Tibial artery (tissue), 4 donors: ENCODE measurements around the gene CWC15.
"Not testable (repeated sequence)": the region's sequence is repeated elsewhere in the genome, so short reads cannot be mapped to it uniquely, and the experiment has no call there.

Experiments
- DNase-seq, 2 donors: peaks; one replicate each; pipeline ENCODE4 v3.0.0-alpha.2; 2019
- H3K27ac ChIP-seq, 2 donors: fragments of 200-600 bp; sonication (generic) in 1 of 2; 1 replicate in 1 of 2; 2 replicates in 1 of 2; pipeline ENCODE4 v1.5.1; 2018 to 2019; ENCODE audit warnings: mild to moderate bottlenecking in 1 of 2
- H3K27me3 ChIP-seq, 2 donors: fragments of 200-600 bp; sonication (generic) in 1 of 2; one replicate each; pipeline versions ENCODE4 v1.5.1 to v1.6.0; 2016 to 2019
- H3K36me3 ChIP-seq, 3 donors: fragments of 200-600 bp; sonication (generic) in 2 of 3; one replicate each; pipeline ENCODE4 v1.5.1; 2016 to 2019; ENCODE audit warnings: mild to moderate bottlenecking in 2 of 3
- H3K4me1 ChIP-seq, 4 donors: fragments of 200-600 bp; sonication (generic) in 2 of 4; 1 replicate in 3 of 4; 2 replicates in 1 of 4; pipeline ENCODE4 v1.5.1; 2016 to 2019
- H3K4me3 ChIP-seq, 2 donors: fragments of 200-600 bp; sonication (generic) in 1 of 2; 1 replicate in 1 of 2; 2 replicates in 1 of 2; pipeline ENCODE4 v1.5.1; 2018 to 2019; ENCODE audit warnings: mild to moderate bottlenecking in 2 of 2
- H3K9me3 ChIP-seq, 3 donors: fragments of 200-600 bp; sonication (generic) in 1 of 3; one replicate each; pipeline ENCODE4 v1.5.1; 2016 to 2019
- CTCF ChIP-seq, 2 experiments: fragments of 200-600 bp in 1 of 2; fragments of 450-650 bp in 1 of 2; IDR thresholded peaks; one replicate each; pipeline ENCODE4 v1.5.1; 2017 to 2019; ENCODE audit warnings: antibody characterized with exemption in 2 of 2, mild to moderate bottlenecking in 1 of 2, moderate library complexity in 1 of 2
- intact Hi-C: fragments of 100-400 bp; cut with DNase I; formaldehyde crosslinking; loops from one replicate; pipeline ENCODE4 v1.15.0; 2023; ENCODE audit warnings: low total_unique reads

CWC15 gene

DNA sequence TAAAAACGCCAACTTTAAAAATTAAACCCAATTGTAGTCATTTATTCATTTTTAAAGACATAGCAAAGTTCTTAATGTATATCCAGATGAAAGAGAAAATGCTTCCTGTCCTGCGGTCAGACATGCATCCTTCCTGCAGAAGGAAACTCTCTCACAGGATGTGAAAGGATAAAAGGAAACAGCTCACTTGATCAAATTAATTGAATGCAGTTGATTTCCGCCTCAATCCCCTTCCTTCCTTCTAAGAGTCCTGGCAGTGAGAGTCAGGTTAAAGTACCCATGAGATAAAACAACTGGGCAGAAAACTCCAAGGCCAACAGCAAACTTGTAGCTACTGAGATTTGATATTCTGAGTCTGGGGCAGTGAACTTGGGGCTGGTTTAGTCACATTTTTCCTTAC lies 38.5 kb downstream of the CWC15 start:
- Histone ChIP-seq H3K4me3 (no peak overlapping the region), H3K9me3 (no peaks in the 10 kb centered on the region), H3K27me3 (no peaks in the 10 kb centered on the region), H3K27ac (no peak overlapping the region), H3K4me1 (peaks cover 0 to 23% (median 12%) of the 10 kb centered on the region in 4 donors), H3K36me3 (no peaks in the 10 kb centered on the region)
- DNase-seq: no peak
- no peak for TF ChIP-seq CTCF (IDR thresholded peaks at IDR 0.05)
- intact Hi-C loops: no loop called here

DNA sequence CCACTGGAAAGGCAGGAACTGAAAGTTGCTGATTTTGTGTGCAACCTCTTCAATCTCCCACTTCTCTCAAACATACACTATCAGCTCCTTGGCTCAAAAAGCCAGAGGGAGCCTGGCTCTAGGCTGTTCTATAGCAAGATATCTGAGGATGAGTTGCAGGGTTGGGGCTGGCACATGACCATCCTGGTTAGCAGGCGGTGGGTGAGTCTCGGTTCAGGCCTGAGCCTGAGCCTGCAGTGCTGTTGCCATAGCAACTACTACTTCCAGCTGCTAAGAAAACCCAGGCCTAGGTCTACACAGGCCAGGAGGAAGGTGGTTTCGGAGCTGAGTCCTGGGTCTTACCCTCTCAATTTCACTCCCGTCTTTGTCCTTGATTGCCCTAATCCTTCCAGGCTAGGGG lies 39.0 kb downstream of the CWC15 start:
- intact Hi-C loops: no loop called here
- Histone ChIP-seq H3K36me3 (no peaks in the 10 kb centered on the region), H3K27ac (no peak overlapping the region), H3K9me3 (no peaks in the 10 kb centered on the region), H3K4me3 (no peak overlapping the region), H3K4me1 (peaks cover 0 to 23% (median 14%) of the 10 kb centered on the region in 4 donors), H3K27me3 (no peaks in the 10 kb centered on the region)
- no peak for TF ChIP-seq CTCF (IDR thresholded peaks at IDR 0.05)
- no peak for DNase-seq

DNA sequence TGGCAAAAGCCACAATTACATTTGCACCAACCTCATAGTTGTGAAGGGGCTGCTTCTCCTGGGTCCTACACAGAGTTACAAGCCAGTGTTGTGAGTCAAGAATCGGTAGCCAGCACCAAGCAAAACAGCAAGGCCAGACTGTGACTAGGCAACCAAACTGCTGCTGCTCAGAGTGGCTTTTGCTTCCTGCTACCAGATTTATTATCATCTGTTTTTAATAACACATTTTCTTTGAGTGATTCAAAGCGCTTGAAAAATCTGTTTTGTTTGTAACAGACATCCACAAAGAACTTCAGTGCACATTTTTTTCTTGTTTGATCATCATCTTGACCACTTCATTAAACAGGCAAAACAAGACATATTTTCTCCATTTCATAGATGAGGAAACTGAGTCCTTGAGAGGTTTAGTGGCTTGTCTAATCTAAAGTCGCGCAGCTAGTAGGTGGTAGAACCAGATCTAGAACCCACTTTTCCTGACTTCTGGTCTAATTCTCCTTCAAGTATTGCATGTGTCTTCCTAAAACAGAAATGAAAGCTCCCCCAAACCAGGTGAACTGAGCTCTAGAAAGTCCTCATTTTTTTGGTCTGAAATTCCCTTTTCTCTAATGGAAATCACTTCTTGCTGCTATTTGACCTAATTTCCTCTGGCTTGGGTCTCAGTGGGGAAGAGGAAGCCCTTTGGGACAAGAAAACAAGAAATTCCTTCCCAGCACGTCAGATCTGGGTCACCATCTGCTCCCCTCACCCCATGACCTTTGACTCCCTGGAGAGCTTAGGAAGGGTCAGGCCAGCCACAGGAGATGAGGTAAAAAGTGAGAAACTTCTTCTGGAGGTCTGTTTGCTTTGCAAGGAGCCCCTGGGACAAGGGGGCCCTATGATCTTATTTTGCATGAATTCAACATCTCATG lies 39.9 kb downstream of the CWC15 start:
- TF ChIP-seq CTCF (IDR thresholded peaks at IDR 0.05): no peak
- H3K36me3 ChIP-seq: no peaks in the 10 kb centered on the region
- H3K9me3 ChIP-seq: no peaks in the 10 kb centered on the region
- intact Hi-C loops: no loop called here
- H3K4me1 ChIP-seq: peaks cover 0 to 23% (median 15%) of the 10 kb centered on the region in 4 donors
- H3K27ac ChIP-seq: peak overlapping the region in 1 of 2 donors; percentile 45
- DNase-seq: peak; percentile 54 to 72
- no peak overlapping the region for H3K4me3 ChIP-seq
- H3K27me3 ChIP-seq: no peaks in the 10 kb centered on the region

- Histone ChIP-seq H3K9me3 (no peaks in the 10 kb centered on the region), H3K27ac (no peak overlapping the region), H3K36me3 (no peaks in the 10 kb centered on the region), H3K27me3 (no peaks in the 10 kb centered on the region), H3K4me1 (peaks cover 0 to 24% (median 20%) of the 10 kb centered on the region in 4 donors), H3K4me3 (no peak overlapping the region)
- TF ChIP-seq CTCF (IDR thresholded peaks at IDR 0.05): no peak
- DNase-seq: no peak
- intact Hi-C loops: no loop called here
Observed at GRCh38 chr11:94932503-94932902, 40.9 kb downstream of the CWC15 start.

GRCh38 chr11:94932072-94932471 lies 41.3 kb downstream of the CWC15 start:
- H3K27ac ChIP-seq, intact Hi-C loops, H3K4me3 ChIP-seq, H3K9me3 ChIP-seq, DNase-seq, H3K36me3 ChIP-seq, H3K27me3 ChIP-seq: not testable (repeated sequence)
- H3K4me1 ChIP-seq: peaks cover 0 to 28% (median 24%) of the 10 kb centered on the region in 4 donors
